Breast epithelium (tissue), 4 donors: ENCODE data around the gene TAS2R41. TPM values are rescaled to one million over a fixed set of nuclear protein-coding genes. Genes with fewer than 3 reads are reported as not detected.

Source experiments
- DNase-seq, 2 donors: peaks; one replicate each; pipeline ENCODE4 v3.0.0-alpha.2; 2019; ENCODE audit warnings: low spot score in 2 of 2
- H3K27ac ChIP-seq, 2 donors: fragments of 200-600 bp; sonication (generic) in 1 of 2; one replicate each; pipeline ENCODE4 v1.5.1; 2016 to 2019; ENCODE audit warnings: mild to moderate bottlenecking in 1 of 2
- H3K27me3 ChIP-seq, 2 donors: fragments of 200-600 bp; sonication (generic) in 1 of 2; one replicate each; pipeline versions ENCODE4 v1.5.1 to v1.6.0; 2017 to 2019; ENCODE audit warnings: control low read depth in 1 of 2, mild to moderate bottlenecking in 1 of 2
- H3K36me3 ChIP-seq: fragments of 200-600 bp; one replicate; pipeline ENCODE4 v1.5.1; 2019
- H3K4me1 ChIP-seq, 2 donors: fragments of 200-600 bp; sonication (generic); one replicate each; pipeline ENCODE4 v1.5.1; 2016 to 2019; ENCODE audit warnings: control low read depth in 1 of 2
- H3K4me3 ChIP-seq, 3 donors: fragments of 200-600 bp; sonication (generic); 1 replicate in 2 of 3; 2 replicates in 1 of 3; pipeline ENCODE4 v1.5.1; 2016 to 2019; ENCODE audit warnings: mild to moderate bottlenecking in 3 of 3, moderate library complexity in 2 of 3
- H3K9me3 ChIP-seq, 2 donors: fragments of 200-600 bp; sonication (generic) in 1 of 2; one replicate each; pipeline ENCODE4 v1.5.1; 2016 to 2019; ENCODE audit warnings: control low read depth in 1 of 2
- POLR2A ChIP-seq: fragments of 450-650 bp; IDR thresholded peaks from one replicate; pipeline ENCODE4 v1.6.1; 2016; ENCODE audit warnings: antibody characterized with exemption, mild to moderate bottlenecking, moderate library complexity
- POLR2AphosphoS5 ChIP-seq, 3 donors: sonication (generic); formaldehyde crosslinking; IDR thresholded peaks; one replicate each; pipeline ENCODE4 v1.6.1; 2017; ENCODE audit warnings: antibody characterized with exemption in 3 of 3
- intact Hi-C: fragments of 100-400 bp; cut with DNase I; formaldehyde crosslinking; loops from one replicate; pipeline ENCODE4 v1.15.1; 2023; ENCODE audit warnings: low total_unique reads
- total RNA-seq, 3 donors: library from RNA; depleted of rRNA; stranded (reverse); fragments of >200 nt; gene quantifications; one replicate each; pipeline ENCODE4 v1.1.0, GENCODE V29; 2016
- TF ChIP-seq, protein P1 (sequence below), 3 donors: fragments of 450-650 bp; IDR thresholded peaks; one replicate each; pipeline ENCODE4 v1.5.1; 2016 to 2017; ENCODE audit warnings: antibody characterized with exemption in 3 of 3, mild to moderate bottlenecking in 3 of 3, moderate library complexity in 3 of 3

The TAS2R41 gene
- total RNA-seq, 3 donors from 2014 or later, result 0.66 to 1.3 TPM; not detected in 1

DNA sequence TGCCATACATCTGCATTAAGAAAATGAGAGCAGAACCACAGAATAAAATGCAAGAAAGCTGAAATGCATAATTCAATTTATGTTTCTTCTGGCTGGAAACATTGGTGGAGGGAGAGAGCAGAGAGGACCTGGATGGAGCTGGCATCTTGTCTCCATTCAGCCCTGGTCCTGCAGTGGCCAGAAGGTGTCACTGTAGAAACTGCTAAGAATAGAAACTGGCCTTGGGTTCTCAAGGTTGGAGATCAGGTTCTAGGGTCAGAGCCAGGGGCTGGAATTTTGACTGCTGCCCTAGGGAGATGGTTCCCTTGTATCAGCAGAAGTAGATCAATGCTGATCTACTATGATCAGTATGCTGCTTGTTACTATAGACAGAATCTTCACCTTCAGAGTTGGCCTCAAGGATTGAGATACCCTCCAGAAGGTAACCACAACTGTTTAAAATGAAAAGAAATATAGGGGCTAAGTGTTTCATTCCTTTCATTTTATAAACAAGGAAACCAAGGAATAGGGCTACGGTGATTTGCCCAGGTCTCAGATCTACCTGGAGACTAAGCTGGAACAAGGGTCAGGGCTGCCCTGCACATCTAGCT lies 13.1 kb downstream of the TAS2R41 start:
- no peak overlapping the region for H3K4me3 ChIP-seq
- H3K36me3 ChIP-seq, result no peaks in the 10 kb centered on the region
- H3K4me1 ChIP-seq, result no peaks in the 10 kb centered on the region
- no peaks in the 10 kb centered on the region for H3K27me3 ChIP-seq
- no peaks in the 10 kb centered on the region for H3K9me3 ChIP-seq
- TF ChIP-seq, protein P1, sequence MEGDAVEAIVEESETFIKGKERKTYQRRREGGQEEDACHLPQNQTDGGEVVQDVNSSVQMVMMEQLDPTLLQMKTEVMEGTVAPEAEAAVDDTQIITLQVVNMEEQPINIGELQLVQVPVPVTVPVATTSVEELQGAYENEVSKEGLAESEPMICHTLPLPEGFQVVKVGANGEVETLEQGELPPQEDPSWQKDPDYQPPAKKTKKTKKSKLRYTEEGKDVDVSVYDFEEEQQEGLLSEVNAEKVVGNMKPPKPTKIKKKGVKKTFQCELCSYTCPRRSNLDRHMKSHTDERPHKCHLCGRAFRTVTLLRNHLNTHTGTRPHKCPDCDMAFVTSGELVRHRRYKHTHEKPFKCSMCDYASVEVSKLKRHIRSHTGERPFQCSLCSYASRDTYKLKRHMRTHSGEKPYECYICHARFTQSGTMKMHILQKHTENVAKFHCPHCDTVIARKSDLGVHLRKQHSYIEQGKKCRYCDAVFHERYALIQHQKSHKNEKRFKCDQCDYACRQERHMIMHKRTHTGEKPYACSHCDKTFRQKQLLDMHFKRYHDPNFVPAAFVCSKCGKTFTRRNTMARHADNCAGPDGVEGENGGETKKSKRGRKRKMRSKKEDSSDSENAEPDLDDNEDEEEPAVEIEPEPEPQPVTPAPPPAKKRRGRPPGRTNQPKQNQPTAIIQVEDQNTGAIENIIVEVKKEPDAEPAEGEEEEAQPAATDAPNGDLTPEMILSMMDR (IDR thresholded peaks at IDR 0.05), result peak in 2 of 3 donors; percentile 20 to 37
- TF ChIP-seq POLR2AphosphoS5 (IDR thresholded peaks at IDR 0.05), result no peak
- H3K27ac ChIP-seq, result no peak overlapping the region
- intact Hi-C loops, result no loop called here
- DNase-seq, result no peak

DNA sequence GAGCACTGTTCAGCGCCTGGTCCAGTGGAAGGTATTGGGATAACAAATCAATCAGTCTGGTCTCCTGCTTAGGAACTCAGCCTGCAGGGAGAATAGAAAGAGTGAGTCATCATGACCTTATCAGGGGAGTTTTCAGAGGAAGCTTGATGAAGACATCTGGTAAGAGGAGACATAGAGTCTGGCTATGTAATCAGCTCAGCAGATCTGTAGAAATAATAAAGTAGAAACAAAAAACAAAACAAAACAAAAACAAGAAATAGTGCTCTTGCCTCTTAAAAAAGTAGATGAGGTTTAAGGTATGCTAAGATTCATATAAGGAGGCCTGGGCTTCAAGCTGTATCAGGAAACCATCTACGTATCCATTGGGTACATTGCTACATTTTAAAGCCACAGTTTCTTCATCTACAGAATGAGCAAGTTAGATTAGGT lies 14.4 kb downstream of the TAS2R41 start:
- Histone ChIP-seq H3K9me3 (no peaks in the 10 kb centered on the region), H3K4me1 (no peaks in the 10 kb centered on the region), H3K27me3 (no peaks in the 10 kb centered on the region), H3K4me3 (no peak overlapping the region), H3K27ac (peak overlapping the region; percentile 33 to 70), H3K36me3 (no peaks in the 10 kb centered on the region)
- intact Hi-C loops, result no loop called here
- no peak for TF ChIP-seq POLR2AphosphoS5 (IDR thresholded peaks at IDR 0.05)
- TF ChIP-seq POLR2A, result no peak
- TF ChIP-seq, protein P1 (IDR thresholded peaks at IDR 0.05), result no peak
- DNase-seq, result no peak

DNA sequence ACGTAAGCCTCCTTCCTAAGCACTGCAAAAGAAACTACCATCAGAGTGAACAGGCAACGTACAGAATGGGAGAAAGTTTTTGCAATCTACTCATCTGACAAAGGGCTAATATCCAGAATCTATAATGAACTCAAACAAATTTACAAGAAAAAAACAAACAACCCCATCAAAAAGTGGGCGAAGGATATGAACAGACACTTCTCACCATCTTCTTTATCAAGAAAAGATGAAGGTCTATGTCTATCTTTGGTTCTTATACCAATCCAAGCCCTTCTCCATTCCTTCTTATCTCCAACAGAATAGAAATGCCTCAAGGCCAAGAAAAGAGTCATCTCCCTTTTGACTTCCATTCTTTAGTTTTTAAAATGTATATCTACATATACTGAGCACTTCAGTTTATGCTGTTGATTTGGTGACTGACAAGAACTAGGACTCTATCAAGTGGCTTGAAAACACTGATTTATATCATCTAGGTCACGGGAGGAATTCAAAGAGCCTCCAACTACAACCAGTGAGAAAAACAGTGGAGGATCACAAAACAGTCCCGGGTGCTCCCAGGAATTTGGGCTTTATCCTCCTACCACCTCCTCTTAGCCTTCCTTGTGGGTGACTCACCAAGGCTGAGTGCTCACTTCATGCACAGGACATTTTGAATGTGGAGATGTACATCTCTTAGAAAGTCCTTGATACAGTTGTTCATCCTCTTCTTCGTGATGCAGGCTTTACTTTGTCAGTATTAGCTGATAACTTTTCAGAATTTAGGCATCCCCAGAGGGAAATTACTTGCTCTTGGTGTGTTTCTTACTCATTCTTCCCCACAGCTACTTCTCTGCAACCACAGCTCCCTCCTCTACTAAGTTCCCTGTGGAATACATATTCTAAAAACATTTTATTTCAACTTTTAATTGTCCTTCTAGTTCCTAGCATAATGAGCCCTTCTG lies 15.4 kb downstream of the TAS2R41 start:
- Histone ChIP-seq H3K27ac (peak overlapping the region; percentile 33 to 70), H3K9me3 (no peaks in the 10 kb centered on the region), H3K4me1 (no peaks in the 10 kb centered on the region), H3K4me3 (no peak overlapping the region), H3K27me3 (no peaks in the 10 kb centered on the region), H3K36me3 (no peaks in the 10 kb centered on the region)
- intact Hi-C loops, result no loop called here
- TF ChIP-seq POLR2A (no peak), POLR2AphosphoS5 (IDR thresholded peaks at IDR 0.05) (no peak)
- TF ChIP-seq, protein P1 (IDR thresholded peaks at IDR 0.05), result no peak
- DNase-seq, result no peak

DNA sequence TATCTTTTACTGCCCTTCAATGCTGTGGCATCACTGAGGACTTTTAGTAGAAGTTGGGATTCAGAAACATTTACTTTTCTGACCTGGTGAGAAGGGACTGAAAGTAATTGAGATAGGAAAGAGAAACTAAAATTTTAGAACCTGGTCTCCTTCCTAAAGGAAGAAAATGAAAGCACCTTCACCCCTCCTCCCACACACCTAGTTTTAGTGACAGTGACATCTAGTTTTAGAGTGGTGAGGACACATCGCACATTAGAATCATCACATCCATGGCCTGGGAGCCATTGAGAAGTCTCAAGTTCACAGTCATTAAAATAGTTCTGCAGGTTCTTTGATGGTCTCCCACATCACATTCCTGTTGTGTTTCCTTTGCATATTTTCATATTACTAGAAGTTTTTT lies 16.1 kb downstream of the TAS2R41 start:
- no peaks in the 10 kb centered on the region for H3K36me3 ChIP-seq
- no peak overlapping the region for H3K27ac ChIP-seq
- H3K9me3 ChIP-seq, result no peaks in the 10 kb centered on the region
- H3K4me3 ChIP-seq, result no peak overlapping the region
- no peak for DNase-seq
- no peaks in the 10 kb centered on the region for H3K27me3 ChIP-seq
- no peaks in the 10 kb centered on the region for H3K4me1 ChIP-seq
- TF ChIP-seq, protein P1 (IDR thresholded peaks at IDR 0.05), result no peak
- TF ChIP-seq POLR2AphosphoS5 (IDR thresholded peaks at IDR 0.05), result no peak
- no peak for TF ChIP-seq POLR2A
- intact Hi-C loops, result no loop called here

DNA sequence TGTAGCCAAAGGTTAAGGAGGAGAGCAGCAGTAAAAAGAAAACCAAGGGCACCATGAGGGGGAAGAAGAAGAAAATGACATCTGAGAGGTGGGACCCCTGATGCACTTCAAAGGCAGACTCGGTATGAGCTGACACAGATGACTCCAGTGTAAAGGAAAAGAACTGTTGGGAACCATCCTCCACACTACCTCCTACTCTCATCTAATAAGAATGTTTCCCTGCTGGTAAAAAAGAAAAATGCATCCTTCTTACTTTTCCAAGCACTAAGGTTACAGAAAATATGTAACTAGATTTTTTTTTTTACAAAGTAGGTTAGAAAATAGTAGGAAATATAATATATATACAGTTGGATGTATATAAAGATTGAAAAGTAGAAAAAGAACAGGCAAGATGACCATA lies 16.9 kb downstream of the TAS2R41 start:
- H3K27ac ChIP-seq, result no peak overlapping the region
- H3K36me3 ChIP-seq, result no peaks in the 10 kb centered on the region
- no peak for TF ChIP-seq POLR2AphosphoS5 (IDR thresholded peaks at IDR 0.05)
- no peak for TF ChIP-seq POLR2A
- TF ChIP-seq, protein P1 (IDR thresholded peaks at IDR 0.05), result no peak
- no peak for DNase-seq
- no peaks in the 10 kb centered on the region for H3K4me1 ChIP-seq
- H3K9me3 ChIP-seq, result no peaks in the 10 kb centered on the region
- intact Hi-C loops, result no loop called here
- H3K27me3 ChIP-seq, result no peaks in the 10 kb centered on the region
- H3K4me3 ChIP-seq, result no peak overlapping the region
